SK-N-SH treated with all-trans-retinoic acid at 6 μM for 48 hours (cell line): ENCODE measurements around the gene ABCA3.

Experiments
- ARNTL ChIP-seq: fragments of 450-650 bp; formaldehyde crosslinking; IDR thresholded peaks from 2 replicates; pipeline ENCODE4 v1.5.0; 2020; ENCODE audit warnings: low read depth, mild to moderate bottlenecking, moderate library complexity, borderline replicate concordance
- CREB5 ChIP-seq: fragments of 250-450 bp; sonication (Bioruptor Pico); IDR thresholded peaks from 2 replicates; pipeline ENCODE4 v1.5.1; 2020; ENCODE audit warnings: low read depth, mild to moderate bottlenecking, moderate library complexity
- OSR1 ChIP-seq: fragments of 250-450 bp; sonication (Bioruptor Pico); IDR thresholded peaks from 2 replicates; pipeline ENCODE4 v1.8.0; 2022; ENCODE audit warnings: moderate library complexity, mild to moderate bottlenecking, inconsistent platforms
- PATZ1 ChIP-seq: fragments of 250-450 bp; sonication (Bioruptor Pico); IDR thresholded peaks from 2 replicates; pipeline ENCODE4 v1.8.0; 2020; ENCODE audit warnings: mild to moderate bottlenecking, moderate library complexity, borderline replicate concordance
- POU6F1 ChIP-seq: fragments of 250-450 bp; sonication (Bioruptor Pico); IDR thresholded peaks from 2 replicates; pipeline ENCODE4 v1.8.0; 2021; ENCODE audit warnings: low read depth, mild to moderate bottlenecking, moderate library complexity, borderline replicate concordance
- PPARA ChIP-seq: fragments of 250-450 bp; sonication (Bioruptor Pico); IDR thresholded peaks from 2 replicates; pipeline ENCODE4 v1.5.0; 2020; ENCODE audit warnings: mild to moderate bottlenecking, borderline replicate concordance
- RARB ChIP-seq: fragments of 250-450 bp; sonication (Bioruptor Pico); IDR thresholded peaks from 2 replicates; pipeline ENCODE4 v1.8.0; 2021; ENCODE audit warnings: mild to moderate bottlenecking, moderate library complexity
- TSHZ2 ChIP-seq: fragments of 250-450 bp; sonication (Bioruptor Pico); IDR thresholded peaks from 2 replicates; pipeline ENCODE4 v1.5.0; 2020; ENCODE audit warnings: mild to moderate bottlenecking, moderate library complexity
- ZFP30 ChIP-seq: fragments of 450-650 bp; formaldehyde crosslinking; IDR thresholded peaks from 2 replicates; pipeline ENCODE4 v1.5.0; 2022; ENCODE audit warnings: mild to moderate bottlenecking, moderate library complexity
- ZNF565 ChIP-seq: fragments of 450-650 bp; formaldehyde crosslinking; conservative IDR thresholded peaks from 2 replicates; pipeline ENCODE4 v1.5.0; 2020; ENCODE audit warnings: low read depth, mild to moderate bottlenecking, moderate library complexity
- ZNF8 ChIP-seq: fragments of 450-650 bp; formaldehyde crosslinking; IDR thresholded peaks from 2 replicates; pipeline ENCODE4 v1.5.0; 2020; ENCODE audit warnings: mild to moderate bottlenecking, moderate library complexity

GRCh38 chr16:2337431-2338296 lies 2.9 kb downstream of the ABCA3 start:
- TF ChIP-seq POU6F1 (CRISPR knock-in tag) (no peak), PATZ1 (CRISPR knock-in tag) (no peak), RARB (CRISPR knock-in tag) (no peak), OSR1 (CRISPR knock-in tag) (no peak), ZNF565 (CRISPR knock-in tag) (no peak), PPARA (CRISPR knock-in tag) (no peak), ARNTL (no peak), CREB5 (CRISPR knock-in tag) (no peak), TSHZ2 (CRISPR knock-in tag) (no peak), ZNF8 (CRISPR knock-in tag) (no peak), ZFP30 (CRISPR knock-in tag) (no peak)
